Liver (tissue), 3 donors: ENCODE results near the gene RETN.

ENCODE experiments used
- CTCF ChIP-seq: fragments of 150-350 bp; IDR thresholded peaks from 2 replicates; pipeline ENCODE4 v1.5.1; 2017; ENCODE audit warnings: improper control_type of control experiment, low read depth, low read length; ENCODE audit not compliant: missing input control
- GABPA ChIP-seq, 2 donors: IDR thresholded peaks in 1 of 2; conservative IDR thresholded peaks in 1 of 2; 2 replicates each; pipeline ENCODE4 v1.6.1; 2016; ENCODE audit warnings: antibody characterized with exemption in 2 of 2, mild to moderate bottlenecking in 1 of 2, moderate library complexity in 1 of 2
- JUND ChIP-seq, 2 donors: IDR thresholded peaks; 2 replicates each; pipeline ENCODE4 v1.6.1; 2016; ENCODE audit warnings: antibody characterized with exemption in 2 of 2
- donor health status: healthy.
- donor health status: healthy.

DNA sequence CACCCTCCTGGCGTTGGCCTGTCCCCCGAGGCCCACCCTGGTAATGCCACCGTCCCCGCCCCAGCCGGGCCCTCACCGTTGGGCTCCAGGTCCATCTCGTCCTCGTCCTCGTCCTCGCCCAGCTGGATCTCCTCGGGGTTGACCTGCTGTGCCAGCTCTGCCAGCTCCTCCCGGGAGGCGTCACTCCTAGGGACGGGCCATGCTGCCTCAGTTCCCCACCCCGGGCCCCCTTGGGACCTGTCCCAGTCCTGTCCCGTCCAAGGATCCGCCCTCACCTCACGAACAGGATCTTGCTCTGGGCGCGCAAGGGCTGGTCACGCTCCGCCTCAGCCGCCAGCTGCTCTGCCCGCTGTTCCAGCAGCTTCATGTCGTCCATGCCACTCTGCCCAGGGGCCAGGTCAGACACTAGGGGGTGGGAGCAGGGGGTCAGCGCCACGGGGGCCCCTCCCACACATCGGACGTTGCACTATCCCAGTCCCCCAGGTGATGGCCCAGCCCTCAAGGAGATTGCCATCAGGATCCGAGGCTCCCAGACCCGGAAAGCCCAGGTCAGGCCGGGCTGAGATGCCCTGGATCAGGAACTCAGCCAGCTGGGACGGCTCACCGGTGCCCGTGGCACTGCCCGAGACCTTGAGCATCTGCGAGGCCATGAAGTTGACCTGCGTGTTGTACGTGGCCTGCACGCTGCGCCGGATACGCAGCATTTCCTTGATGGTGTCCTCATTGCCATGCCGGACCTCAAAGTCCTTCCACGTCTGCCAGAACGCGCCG lies 49.0 kb upstream of the RETN start:
- TF ChIP-seq CTCF: no peak
- no peak for TF ChIP-seq JUND (IDR thresholded peaks at IDR 0.05)
- no peak for TF ChIP-seq GABPA (IDR thresholded peaks at IDR 0.05 in 1 of 2, conservative IDR thresholded peaks at IDR 0.05 in 1 of 2)
